Measurements from ENCODE around the gene RRH. TPM values are rescaled to one million over a fixed set of nuclear protein-coding genes. Genes with fewer than 3 reads are reported as not detected.
"Not testable (repeated sequence)": the region's sequence is repeated elsewhere in the genome, so short reads cannot be mapped to it uniquely, and the experiment has no call there.

RRH gene, protein sequence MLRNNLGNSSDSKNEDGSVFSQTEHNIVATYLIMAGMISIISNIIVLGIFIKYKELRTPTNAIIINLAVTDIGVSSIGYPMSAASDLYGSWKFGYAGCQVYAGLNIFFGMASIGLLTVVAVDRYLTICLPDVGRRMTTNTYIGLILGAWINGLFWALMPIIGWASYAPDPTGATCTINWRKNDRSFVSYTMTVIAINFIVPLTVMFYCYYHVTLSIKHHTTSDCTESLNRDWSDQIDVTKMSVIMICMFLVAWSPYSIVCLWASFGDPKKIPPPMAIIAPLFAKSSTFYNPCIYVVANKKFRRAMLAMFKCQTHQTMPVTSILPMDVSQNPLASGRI
- total RNA-seq (2014; rRNA removed; shearing (Covaris generic); ENCODE audit: low replicate concordance), result not detected in 2 replicates

DNA sequence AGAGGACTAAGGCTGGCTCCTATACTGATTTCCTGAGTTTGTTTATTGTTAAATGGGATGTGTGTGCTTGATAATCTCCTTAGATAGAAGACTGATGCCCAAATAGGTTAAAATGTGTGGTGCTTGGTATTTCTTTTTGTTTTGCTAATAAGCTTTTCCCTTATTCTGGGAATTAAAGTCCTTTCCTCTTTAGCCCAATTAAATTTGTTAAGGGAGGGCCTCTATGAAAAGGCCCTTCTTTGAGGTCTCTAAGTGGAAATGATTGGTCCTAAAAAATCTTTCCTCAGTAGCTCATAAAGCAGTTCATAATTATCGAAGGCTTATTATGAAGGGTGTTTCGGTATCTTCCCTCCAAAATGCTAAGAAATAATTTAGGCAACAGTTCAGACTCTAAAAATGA, at the start of gene RRH:
TSS of gene RRH (plus strand) at position 301 of the 400 bp plus-strand sequence. CDS start at position 357, 56 bp downstream.
- no peak for DNase-seq (ENCODE audit: low read depth)
- in situ Hi-C loops (cut with HindIII; ENCODE audit: low pct_unique_long_range_greater_than_20kb, low sequenced_read_pairs), result no loop called here

DNA sequence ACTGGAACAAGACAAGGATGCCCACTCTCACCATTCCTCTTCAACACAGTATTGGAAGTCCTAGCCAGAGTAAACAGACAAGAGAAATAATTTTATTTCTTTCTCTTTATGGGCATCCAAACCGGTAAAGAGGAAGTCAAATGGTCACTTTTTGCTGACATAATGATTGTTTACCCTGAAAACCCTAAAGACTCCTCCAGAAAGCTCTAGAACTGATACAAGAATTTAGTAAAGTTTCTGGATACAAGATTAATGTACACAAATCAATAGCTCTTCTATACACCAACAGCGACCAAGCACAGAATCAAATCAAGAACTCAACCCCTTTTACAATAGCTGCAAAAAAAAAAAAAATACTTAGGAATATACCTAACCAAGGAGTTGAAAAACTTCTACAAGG, 45.7 kb upstream of the RRH start:
- in situ Hi-C loops (cut with HindIII; ENCODE audit: low pct_unique_long_range_greater_than_20kb, low sequenced_read_pairs), result not testable (repeated sequence)

DNA sequence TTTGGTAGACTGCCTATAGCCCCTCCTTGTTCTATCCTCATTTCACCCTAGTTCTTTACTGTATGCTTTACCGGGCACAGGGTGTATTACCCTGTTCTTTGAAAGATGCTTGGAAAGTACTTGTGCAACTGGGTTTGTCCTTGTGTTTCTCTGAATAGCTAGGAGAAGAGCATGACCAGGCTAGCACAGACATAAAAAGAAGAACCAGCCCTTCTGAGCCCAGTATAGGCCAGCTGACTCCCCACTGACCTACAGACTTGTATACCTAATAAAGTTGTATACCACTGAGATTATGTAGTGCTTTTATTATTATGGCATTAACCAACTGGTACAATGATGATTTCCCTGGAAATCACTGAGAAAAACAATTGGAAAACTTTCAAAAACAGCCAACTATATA, 40.9 kb upstream of the RRH start:
- in situ Hi-C loops (cut with HindIII; ENCODE audit: low pct_unique_long_range_greater_than_20kb, low sequenced_read_pairs), result no loop called here

More for the DNA sequence above, 45.7 kb upstream of the RRH start:
- not testable (repeated sequence) for DNase-seq (ENCODE audit: low read depth)

DNA sequence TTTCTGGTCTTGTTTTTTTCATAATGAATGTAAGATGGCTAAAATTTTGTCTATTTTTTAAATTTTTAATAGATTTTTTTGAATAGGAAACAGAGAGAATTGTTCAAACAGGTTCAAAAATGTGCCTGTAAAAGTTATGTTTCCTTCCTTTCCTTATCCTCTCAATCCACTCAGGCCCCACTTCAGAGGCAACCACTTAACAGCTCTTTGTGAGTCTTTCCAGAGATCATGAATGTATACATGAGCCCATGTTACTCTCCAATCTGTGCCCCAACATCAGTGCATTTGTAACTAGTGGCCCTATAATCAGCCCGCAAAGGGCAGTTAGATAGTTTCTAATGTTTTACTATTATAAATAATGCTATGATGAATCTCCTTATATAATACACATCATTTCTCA, 40.0 kb upstream of the RRH start:
- DNase-seq (ENCODE audit: low read depth), result no peak
- in situ Hi-C loops (cut with HindIII; ENCODE audit: low pct_unique_long_range_greater_than_20kb, low sequenced_read_pairs), result no loop called here

More for the DNA sequence above, 40.9 kb upstream of the RRH start:
- no peak for DNase-seq (ENCODE audit: low read depth)

DNA sequence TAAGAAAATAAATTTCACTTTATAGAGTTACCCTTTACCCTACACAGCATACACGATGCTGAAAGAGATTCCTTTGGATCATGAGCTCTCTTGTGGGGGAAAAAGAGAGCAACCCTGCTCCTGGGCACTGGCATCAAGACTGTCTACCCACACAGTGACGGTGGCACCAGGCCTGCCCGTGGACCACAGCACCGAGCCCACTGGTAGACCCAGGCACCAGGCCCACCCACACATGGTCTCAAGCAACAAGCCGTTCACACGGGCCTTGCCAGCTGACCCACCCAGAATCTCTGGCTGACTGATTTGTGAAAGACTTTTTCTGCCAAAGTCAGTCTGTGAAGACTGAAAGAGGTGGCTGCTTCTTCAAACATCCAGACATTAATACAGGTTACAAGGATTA, 32.7 kb upstream of the RRH start:
- in situ Hi-C loops (cut with HindIII; ENCODE audit: low pct_unique_long_range_greater_than_20kb, low sequenced_read_pairs), result no loop called here
- DNase-seq (ENCODE audit: low read depth), result no peak

DNA sequence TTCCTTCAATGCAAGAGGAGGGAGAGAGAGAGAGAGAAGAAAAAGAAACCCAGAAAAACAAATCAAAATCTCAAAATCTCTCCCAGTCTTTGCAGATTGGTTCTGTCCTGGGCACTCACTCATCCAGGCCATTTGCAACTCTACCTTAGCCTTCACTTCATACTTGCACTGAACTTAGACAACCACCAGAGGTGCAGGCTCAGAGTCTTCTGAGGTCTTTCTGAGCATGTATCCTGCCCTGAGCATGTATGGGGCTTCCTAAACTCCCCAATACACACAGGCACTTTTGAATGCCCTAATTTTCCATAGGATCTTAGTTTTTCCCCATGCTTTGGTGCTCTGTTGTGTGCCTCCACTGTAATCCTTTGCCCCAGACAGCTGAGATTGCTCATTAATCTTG, 28.9 kb upstream of the RRH start:
- no peak for DNase-seq (ENCODE audit: low read depth)
- in situ Hi-C loops (cut with HindIII; ENCODE audit: low pct_unique_long_range_greater_than_20kb, low sequenced_read_pairs), result no loop called here

DNA sequence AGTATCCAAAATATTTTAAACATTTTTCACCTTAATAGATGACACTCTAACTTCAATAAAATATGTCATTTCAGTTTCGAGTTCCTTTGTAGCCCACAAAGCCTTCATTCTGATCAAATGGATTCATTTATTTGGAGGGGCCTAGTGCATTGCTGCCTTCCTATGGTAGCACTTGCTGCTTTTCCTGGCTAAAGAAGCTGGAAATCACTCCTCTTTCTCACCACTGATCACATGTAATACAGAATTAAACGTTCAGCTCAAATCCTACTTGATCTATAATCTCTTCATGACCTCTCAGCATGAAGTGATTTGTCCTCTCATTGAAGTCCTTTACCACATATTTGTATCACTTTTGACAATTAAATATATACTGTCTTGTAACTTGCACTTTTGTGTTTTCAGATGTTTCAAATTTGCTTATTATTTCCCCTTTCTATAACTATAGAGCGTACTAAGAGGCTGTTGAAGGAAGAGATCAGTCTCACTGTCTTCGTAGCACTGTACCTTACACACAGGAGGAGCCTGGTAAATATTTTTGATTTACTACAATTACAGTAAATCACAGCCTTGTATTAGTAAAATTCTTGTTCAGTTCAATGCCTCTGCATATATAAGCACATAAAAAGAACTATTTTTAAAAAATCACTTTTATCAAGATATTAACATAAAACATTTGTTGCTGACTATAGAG, 26.5 kb upstream of the RRH start:
- no peak for DNase-seq (ENCODE audit: low read depth)
- in situ Hi-C loops (cut with HindIII; ENCODE audit: low pct_unique_long_range_greater_than_20kb, low sequenced_read_pairs), result loop anchor here (25.0 kb wide), 1 partner anchor 364 kb away; the partner anchor contains the start of gene SEC24B

DNA sequence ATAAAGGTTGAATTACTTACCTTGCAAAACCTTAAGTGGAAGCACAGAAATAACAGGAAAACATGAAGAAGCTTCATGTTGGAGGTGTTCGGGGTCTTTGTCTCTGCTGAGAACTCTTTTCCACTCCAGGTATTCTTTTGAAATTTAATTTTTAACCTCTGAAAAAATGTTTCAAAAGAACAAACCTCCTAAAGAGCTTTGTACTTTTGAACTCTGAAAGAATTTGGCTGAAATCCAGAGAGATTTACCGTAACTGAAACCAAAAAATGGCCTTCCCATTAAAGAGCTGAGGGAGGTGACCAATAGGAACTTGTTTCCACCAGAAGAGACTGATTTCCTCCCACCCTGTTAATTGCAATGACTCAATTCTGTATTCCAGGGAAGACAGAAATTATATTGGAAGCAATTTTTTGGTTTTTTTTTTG, 25.9 kb upstream of the RRH start, which contains the start of gene CFI:
TSS of gene CFI (minus strand) at position 105 of the 425 bp plus-strand sequence. CDS start at position 77, 28 bp downstream.
- in situ Hi-C loops (cut with HindIII; ENCODE audit: low pct_unique_long_range_greater_than_20kb, low sequenced_read_pairs), result loop anchor here (25.0 kb wide), 1 partner anchor 365 kb away; the partner anchor contains the start of gene SEC24B
- DNase-seq (ENCODE audit: low read depth), result peak; percentile 14

DNA sequence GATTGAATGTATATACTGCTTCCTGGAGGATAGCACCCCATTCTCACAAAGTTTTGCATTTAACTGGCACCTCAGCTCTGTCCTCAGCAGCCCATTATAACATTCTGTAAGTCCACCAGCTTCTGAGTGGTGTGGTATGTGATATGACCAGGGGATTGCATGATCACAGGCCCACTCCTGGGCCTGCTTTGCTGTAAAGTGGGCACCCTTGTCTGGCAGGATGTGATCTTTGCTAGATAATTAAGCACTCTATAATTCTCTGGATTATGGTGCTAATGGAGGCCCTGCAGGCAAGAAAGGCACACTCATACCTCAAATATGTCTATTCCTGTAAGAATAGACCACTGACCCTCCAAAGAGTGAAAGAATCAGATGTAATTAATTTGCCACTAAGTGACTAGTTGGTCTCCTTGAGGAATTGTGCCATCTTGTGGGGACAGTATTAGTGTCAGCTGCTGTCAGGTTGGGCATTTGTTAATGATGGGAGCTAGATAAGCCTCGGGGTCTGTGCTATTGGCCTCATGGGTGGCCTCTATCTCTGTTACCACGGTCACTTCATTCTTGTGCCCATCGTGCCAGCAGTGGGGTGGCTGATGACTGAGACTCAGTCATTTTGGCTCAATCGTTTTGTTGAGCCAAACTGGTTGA, 23.7 kb upstream of the RRH start:
- in situ Hi-C loops (cut with HindIII; ENCODE audit: low pct_unique_long_range_greater_than_20kb, low sequenced_read_pairs), result loop anchor here (25.0 kb wide), 1 partner anchor 367 kb away; the partner anchor contains the start of gene SEC24B
- DNase-seq (ENCODE audit: low read depth), result peak; percentile 28

DNA sequence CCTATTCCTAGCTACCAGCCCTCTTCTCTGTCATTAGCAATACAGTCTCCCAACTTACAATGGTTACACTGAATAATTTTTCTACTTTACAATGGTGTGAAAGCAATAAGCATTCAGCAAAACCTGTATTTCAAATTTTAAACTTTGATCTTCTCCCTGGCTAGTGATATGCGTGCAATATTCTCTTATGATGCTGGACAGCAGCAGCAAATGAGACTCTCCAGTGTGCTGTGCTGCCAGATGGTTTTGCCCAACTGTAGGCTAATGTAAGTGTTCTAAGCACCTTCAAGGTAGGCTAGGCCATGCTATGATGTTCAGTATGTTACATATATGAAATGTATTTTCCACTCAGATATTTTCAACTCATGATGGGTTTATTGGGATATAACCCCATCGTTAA, 18.1 kb upstream of the RRH start:
- in situ Hi-C loops (cut with HindIII; ENCODE audit: low pct_unique_long_range_greater_than_20kb, low sequenced_read_pairs), result loop anchor here (25.0 kb wide), 1 partner anchor 372 kb away; the partner anchor contains the start of gene SEC24B
- no peak for DNase-seq (ENCODE audit: low read depth)

DNA sequence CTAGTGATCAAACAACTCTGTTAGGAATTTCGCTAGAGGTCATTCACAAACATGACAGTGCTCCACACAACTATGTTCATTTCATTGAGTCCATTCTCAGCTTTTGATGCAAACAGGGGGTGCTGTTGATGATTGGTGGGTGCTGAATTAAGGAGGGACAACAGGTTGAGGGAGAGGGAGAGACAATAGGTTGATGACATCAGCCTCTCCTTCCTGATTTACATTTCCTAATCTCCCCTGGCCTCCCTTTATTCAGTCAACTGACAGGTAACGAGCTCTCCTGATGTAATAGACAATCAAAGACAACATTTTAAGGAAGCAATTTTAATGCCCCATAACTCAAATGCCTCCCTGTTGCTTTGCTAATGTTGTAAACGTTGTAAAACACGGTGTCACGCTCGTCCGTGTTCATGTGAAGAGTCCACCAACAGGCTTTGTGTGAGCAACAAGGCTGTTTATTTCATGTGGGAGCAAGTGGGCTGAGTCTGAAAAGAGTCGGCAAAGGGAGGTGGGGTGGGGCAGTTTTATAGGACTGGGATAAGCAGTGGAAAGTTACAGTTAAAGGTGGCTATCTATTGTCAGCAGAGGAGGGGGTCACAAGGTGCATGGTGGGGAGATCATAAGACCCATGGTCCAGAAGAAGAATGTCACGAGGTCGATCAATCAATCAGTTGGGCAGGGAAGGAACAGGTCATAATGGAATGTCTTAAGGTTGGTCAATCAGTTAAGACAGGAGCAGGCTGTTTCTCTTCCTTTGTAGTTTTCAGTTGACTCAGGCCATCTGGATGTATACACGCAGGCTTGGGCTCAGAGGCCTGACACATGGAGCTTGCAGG, 17.0 kb upstream of the RRH start:
- in situ Hi-C loops (cut with HindIII; ENCODE audit: low pct_unique_long_range_greater_than_20kb, low sequenced_read_pairs), result loop anchor here (25.0 kb wide), 1 partner anchor 373 kb away; the partner anchor contains the start of gene SEC24B

DNA sequence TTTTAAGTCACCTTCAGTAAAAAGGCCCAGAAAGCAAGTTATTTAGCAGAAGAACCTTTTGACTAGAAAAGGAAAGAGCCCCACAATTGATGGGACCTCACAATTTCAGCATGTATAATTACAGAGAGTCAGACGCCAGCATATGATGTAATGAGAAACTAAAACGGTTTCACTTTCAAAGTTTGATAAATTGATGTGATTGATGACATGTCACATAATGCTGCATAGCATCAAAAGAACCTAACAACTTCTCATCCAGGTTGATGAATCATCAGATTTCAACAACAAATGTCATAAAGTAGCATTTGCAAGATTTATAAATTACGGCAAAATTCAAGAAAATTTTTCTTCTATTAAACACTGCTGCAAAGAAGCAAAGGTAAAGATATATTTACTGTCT, 16.1 kb upstream of the RRH start:
- in situ Hi-C loops (cut with HindIII; ENCODE audit: low pct_unique_long_range_greater_than_20kb, low sequenced_read_pairs), result loop anchor here (25.0 kb wide), 1 partner anchor 374 kb away; the partner anchor contains the start of gene SEC24B
- no peak for DNase-seq (ENCODE audit: low read depth)

More for the DNA sequence above, 17.0 kb upstream of the RRH start:
- no peak for DNase-seq (ENCODE audit: low read depth)

DNA sequence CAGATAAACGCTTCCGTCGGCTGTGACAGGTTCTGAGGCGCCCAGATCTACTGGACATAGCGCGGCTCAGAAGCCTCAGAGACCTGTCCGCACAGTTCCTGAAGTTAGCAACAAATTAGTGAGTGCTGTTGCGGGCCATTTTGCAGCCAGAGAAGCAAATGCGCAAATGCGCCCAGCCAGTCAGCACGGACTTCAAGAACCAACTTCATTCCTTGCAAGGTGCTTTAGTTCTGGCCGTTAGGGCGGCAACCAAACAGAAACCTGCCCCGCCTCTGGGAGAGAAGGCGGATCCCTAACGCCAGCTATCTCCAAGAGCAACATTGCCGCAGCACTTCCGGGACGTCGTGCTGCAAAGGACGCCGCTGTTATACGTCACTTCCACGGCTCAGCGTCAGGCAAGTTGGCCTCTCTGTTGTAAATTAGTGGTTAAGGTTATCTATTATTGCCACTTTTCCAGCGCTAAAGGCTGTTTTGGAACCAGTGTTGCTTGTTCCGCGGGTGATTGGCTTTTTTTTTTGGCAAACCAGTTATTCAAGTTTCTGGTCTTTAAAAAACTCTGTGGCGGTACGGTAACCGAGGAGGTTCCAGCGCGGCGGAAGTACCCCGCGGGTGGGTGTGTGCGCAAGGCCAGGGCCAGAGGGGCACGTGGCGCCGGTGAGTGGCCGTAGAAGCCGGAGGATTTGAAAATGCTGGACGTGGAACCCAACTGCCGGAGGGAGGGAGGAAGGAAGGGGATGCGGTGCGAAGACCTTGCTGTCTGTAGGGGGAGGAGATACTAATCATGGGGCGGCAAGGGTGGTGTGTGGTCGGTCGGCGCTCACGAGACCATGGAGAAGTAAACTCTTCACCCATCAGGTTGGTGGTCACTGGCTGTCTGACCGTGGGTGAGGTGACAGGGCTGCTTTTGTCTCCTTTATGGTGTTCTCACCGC, 12.4 kb upstream of the RRH start, which contains the start of gene GAR1:
TSS of gene GAR1 (plus strand) at position 612 of the 931 bp plus-strand sequence. CDS start 403 bp downstream, outside the sequence.
- peak; percentile 90 for DNase-seq (ENCODE audit: low read depth)
- in situ Hi-C loops (cut with HindIII; ENCODE audit: low pct_unique_long_range_greater_than_20kb, low sequenced_read_pairs), result loop anchor here (25.0 kb wide), 1 partner anchor 378 kb away; the partner anchor contains the start of gene SEC24B

DNA sequence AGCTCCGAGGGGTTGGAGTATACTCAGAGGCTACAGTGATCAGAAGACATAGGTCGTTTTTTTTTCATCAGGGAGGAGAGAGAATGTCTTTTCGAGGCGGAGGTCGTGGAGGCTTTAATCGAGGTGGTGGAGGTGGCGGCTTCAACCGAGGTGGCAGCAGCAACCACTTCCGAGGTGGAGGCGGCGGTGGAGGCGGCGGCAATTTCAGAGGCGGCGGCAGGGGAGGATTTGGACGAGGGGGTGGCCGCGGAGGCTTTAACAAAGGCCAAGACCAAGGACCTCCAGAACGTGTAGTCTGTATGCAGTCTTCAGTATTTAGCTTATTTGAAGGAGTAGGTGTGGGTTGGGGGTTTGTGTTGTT, 11.7 kb upstream of the RRH start:
- in situ Hi-C loops (cut with HindIII; ENCODE audit: low pct_unique_long_range_greater_than_20kb, low sequenced_read_pairs), result loop anchor here (25.0 kb wide), 1 partner anchor 379 kb away; the partner anchor contains the start of gene SEC24B
- no peak for DNase-seq (ENCODE audit: low read depth)

DNA sequence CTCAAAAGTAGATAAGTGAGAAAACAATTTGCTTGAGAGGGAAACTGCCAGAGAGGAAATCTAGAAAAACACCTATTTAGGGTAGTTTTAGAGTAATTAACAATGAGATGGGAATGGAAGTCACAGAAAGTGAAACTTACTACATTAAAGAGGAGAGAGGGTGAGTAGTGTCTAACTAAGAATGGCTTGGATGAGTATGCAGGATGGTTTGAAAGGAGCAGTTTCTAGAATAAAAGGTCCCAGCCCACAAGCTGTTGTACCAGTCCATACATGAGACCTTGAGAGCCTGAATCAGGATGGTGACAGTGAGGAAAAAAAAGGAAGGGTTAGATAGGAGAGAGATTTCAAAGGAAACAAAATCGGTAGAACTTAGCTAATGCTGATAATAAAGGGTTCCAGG, 10.9 kb upstream of the RRH start:
- no peak for DNase-seq (ENCODE audit: low read depth)
- in situ Hi-C loops (cut with HindIII; ENCODE audit: low pct_unique_long_range_greater_than_20kb, low sequenced_read_pairs), result loop anchor here (25.0 kb wide), 1 partner anchor 380 kb away; the partner anchor contains the start of gene SEC24B

DNA sequence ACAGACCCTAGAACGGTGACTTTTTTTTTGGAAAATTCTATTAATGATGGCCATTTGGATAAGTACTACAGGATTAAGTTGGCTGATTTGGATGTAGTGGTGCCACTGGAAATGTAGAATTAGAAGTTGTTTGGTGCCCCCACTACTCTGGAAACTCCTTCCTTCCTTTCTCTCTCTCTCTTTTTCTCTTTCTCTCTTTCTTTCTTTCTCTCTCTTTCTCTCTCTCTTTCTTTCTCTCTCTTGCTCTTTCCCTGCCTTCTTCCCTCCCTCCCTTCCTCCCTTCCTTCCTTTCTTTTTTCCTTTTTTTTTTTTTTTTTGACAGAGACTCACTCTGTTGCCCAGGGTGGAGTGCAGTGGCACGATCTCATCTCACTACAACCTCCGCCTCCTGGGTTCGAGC, 9.5 kb upstream of the RRH start:
- no peak for DNase-seq (ENCODE audit: low read depth)
- in situ Hi-C loops (cut with HindIII; ENCODE audit: low pct_unique_long_range_greater_than_20kb, low sequenced_read_pairs), result loop anchor here (25.0 kb wide), 1 partner anchor 381 kb away; the partner anchor contains the start of gene SEC24B

Data from Caki2 (cell line).